ENCODE measurements around the gene HERC3. TPM values are rescaled to one million over a fixed set of nuclear protein-coding genes. Genes with fewer than 3 reads are reported as not detected.

Gene HERC3
- total RNA-seq, 1 donor from 2014 or later, result 18.9 TPM

- intact Hi-C loops (cut with micrococcal nuclease), result no loop called here
- H3K27me3 Mint-ChIP-seq, result no peaks in the 10 kb centered on the region
Observed at GRCh38 chr4:88743696-88744095, 151.4 kb downstream of the HERC3 start.

GRCh38 chr4:88744609-88745008 is 152.3 kb downstream of the HERC3 start:
- intact Hi-C loops (cut with micrococcal nuclease), result no loop called here
- Mint-ChIP-seq H3K36me3 (ENCODE audit: low read depth) (peaks cover 59% of the 10 kb centered on the region), H3K4me3 (no peak overlapping the region), H3K4me1 (no peaks in the 10 kb centered on the region), H3K27ac (no peak overlapping the region), H3K27me3 (no peaks in the 10 kb centered on the region), H3K9me3 (no peaks in the 10 kb centered on the region)
- no peak for DNase-seq

More at GRCh38 chr4:88743696-88744095, 151.4 kb downstream of the HERC3 start:
- Mint-ChIP-seq H3K4me3 (no peak overlapping the region), H3K36me3 (ENCODE audit: low read depth) (peaks cover 55% of the 10 kb centered on the region), H3K4me1 (no peaks in the 10 kb centered on the region), H3K9me3 (no peaks in the 10 kb centered on the region), H3K27ac (no peak overlapping the region)
- no peak for DNase-seq

- no peaks in the 10 kb centered on the region for H3K4me1 Mint-ChIP-seq
- peaks cover 58% of the 10 kb centered on the region for H3K36me3 Mint-ChIP-seq (ENCODE audit: low read depth)
- intact Hi-C loops (cut with micrococcal nuclease), result no loop called here
- H3K27me3 Mint-ChIP-seq, result no peaks in the 10 kb centered on the region
- no peak overlapping the region for H3K27ac Mint-ChIP-seq
- H3K9me3 Mint-ChIP-seq, result no peaks in the 10 kb centered on the region
- H3K4me3 Mint-ChIP-seq, result no peak overlapping the region
- no peak for DNase-seq
Observed at GRCh38 chr4:88745175-88745574, 152.9 kb downstream of the HERC3 start.

GRCh38 chr4:88745581-88746163 is 153.4 kb downstream of the HERC3 start:
- Mint-ChIP-seq H3K9me3 (no peaks in the 10 kb centered on the region), H3K4me3 (no peak overlapping the region), H3K4me1 (no peaks in the 10 kb centered on the region), H3K27me3 (no peaks in the 10 kb centered on the region), H3K27ac (no peak overlapping the region), H3K36me3 (ENCODE audit: low read depth) (peaks cover 59% of the 10 kb centered on the region)
- no peak for DNase-seq
- intact Hi-C loops (cut with micrococcal nuclease), result no loop called here

GRCh38 chr4:88746206-88746605 is 153.9 kb downstream of the HERC3 start:
- no peak overlapping the region for H3K4me3 Mint-ChIP-seq
- no peaks in the 10 kb centered on the region for H3K27me3 Mint-ChIP-seq
- H3K36me3 Mint-ChIP-seq (ENCODE audit: low read depth), result peaks cover 61% of the 10 kb centered on the region
- DNase-seq, result no peak
- intact Hi-C loops (cut with micrococcal nuclease), result no loop called here
- no peak overlapping the region for H3K27ac Mint-ChIP-seq
- no peaks in the 10 kb centered on the region for H3K9me3 Mint-ChIP-seq
- H3K4me1 Mint-ChIP-seq, result no peaks in the 10 kb centered on the region

GRCh38 chr4:88747351-88747750 is 155.1 kb downstream of the HERC3 start:
- Mint-ChIP-seq H3K4me3 (no peak overlapping the region), H3K4me1 (no peaks in the 10 kb centered on the region), H3K27ac (no peak overlapping the region), H3K27me3 (no peaks in the 10 kb centered on the region), H3K9me3 (no peaks in the 10 kb centered on the region), H3K36me3 (ENCODE audit: low read depth) (peaks cover 58% of the 10 kb centered on the region)
- DNase-seq, result no peak
- intact Hi-C loops (cut with micrococcal nuclease), result no loop called here

- no peak overlapping the region for H3K4me3 Mint-ChIP-seq
- H3K9me3 Mint-ChIP-seq, result no peaks in the 10 kb centered on the region
- intact Hi-C loops (cut with micrococcal nuclease), result no loop called here
- no peaks in the 10 kb centered on the region for H3K4me1 Mint-ChIP-seq
- H3K36me3 Mint-ChIP-seq (ENCODE audit: low read depth), result peaks cover 52% of the 10 kb centered on the region
- H3K27ac Mint-ChIP-seq, result no peak overlapping the region
- H3K27me3 Mint-ChIP-seq, result no peaks in the 10 kb centered on the region
- no peak for DNase-seq
Observed at GRCh38 chr4:88750369-88750768, 158.1 kb downstream of the HERC3 start.

GRCh38 chr4:88751258-88752075 is 159.2 kb downstream of the HERC3 start:
- Mint-ChIP-seq H3K4me1 (no peaks in the 10 kb centered on the region), H3K9me3 (no peaks in the 10 kb centered on the region), H3K4me3 (no peak overlapping the region), H3K27ac (no peak overlapping the region), H3K27me3 (no peaks in the 10 kb centered on the region), H3K36me3 (ENCODE audit: low read depth) (peaks cover 47% of the 10 kb centered on the region)
- no peak for DNase-seq
- intact Hi-C loops (cut with micrococcal nuclease), result no loop called here

- H3K27ac Mint-ChIP-seq, result no peak overlapping the region
- intact Hi-C loops (cut with micrococcal nuclease), result no loop called here
- peaks cover 43% of the 10 kb centered on the region for H3K36me3 Mint-ChIP-seq (ENCODE audit: low read depth)
- no peak for DNase-seq
- H3K27me3 Mint-ChIP-seq, result no peaks in the 10 kb centered on the region
- no peaks in the 10 kb centered on the region for H3K4me1 Mint-ChIP-seq
- no peaks in the 10 kb centered on the region for H3K9me3 Mint-ChIP-seq
- no peak overlapping the region for H3K4me3 Mint-ChIP-seq
Observed at GRCh38 chr4:88752076-88752463, 159.8 kb downstream of the HERC3 start.

- H3K36me3 Mint-ChIP-seq (ENCODE audit: low read depth), result peaks cover 38% of the 10 kb centered on the region
- H3K27ac Mint-ChIP-seq, result no peak overlapping the region
- H3K27me3 Mint-ChIP-seq, result no peaks in the 10 kb centered on the region
- no peaks in the 10 kb centered on the region for H3K9me3 Mint-ChIP-seq
- H3K4me3 Mint-ChIP-seq, result no peak overlapping the region
- DNase-seq, result no peak
- H3K4me1 Mint-ChIP-seq, result no peaks in the 10 kb centered on the region
- intact Hi-C loops (cut with micrococcal nuclease), result no loop called here
Observed at GRCh38 chr4:88752754-88753153, 160.5 kb downstream of the HERC3 start.

- no peak for DNase-seq
- intact Hi-C loops (cut with micrococcal nuclease), result no loop called here
- Mint-ChIP-seq H3K27me3 (no peaks in the 10 kb centered on the region), H3K9me3 (no peaks in the 10 kb centered on the region), H3K4me3 (no peak overlapping the region), H3K4me1 (no peaks in the 10 kb centered on the region), H3K27ac (no peak overlapping the region), H3K36me3 (ENCODE audit: low read depth) (peaks cover 32% of the 10 kb centered on the region)
Observed at GRCh38 chr4:88753658-88754571, 161.6 kb downstream of the HERC3 start.

GRCh38 chr4:88754796-88755195 is 162.5 kb downstream of the HERC3 start:
- Mint-ChIP-seq H3K27ac (no peak overlapping the region), H3K27me3 (no peaks in the 10 kb centered on the region), H3K36me3 (ENCODE audit: low read depth) (peaks cover 28% of the 10 kb centered on the region), H3K9me3 (no peaks in the 10 kb centered on the region), H3K4me3 (no peak overlapping the region), H3K4me1 (no peaks in the 10 kb centered on the region)
- no peak for DNase-seq
- intact Hi-C loops (cut with micrococcal nuclease), result no loop called here

GRCh38 chr4:88755454-88755853 is 163.2 kb downstream of the HERC3 start:
- Mint-ChIP-seq H3K36me3 (ENCODE audit: low read depth) (peaks cover 23% of the 10 kb centered on the region), H3K27ac (no peak overlapping the region), H3K4me1 (no peaks in the 10 kb centered on the region), H3K9me3 (no peaks in the 10 kb centered on the region), H3K27me3 (no peaks in the 10 kb centered on the region), H3K4me3 (no peak overlapping the region)
- intact Hi-C loops (cut with micrococcal nuclease), result no loop called here
- no peak for DNase-seq

GRCh38 chr4:88756149-88756548 is 163.9 kb downstream of the HERC3 start:
- Mint-ChIP-seq H3K4me1 (no peaks in the 10 kb centered on the region), H3K27ac (no peak overlapping the region), H3K9me3 (no peaks in the 10 kb centered on the region), H3K4me3 (no peak overlapping the region), H3K36me3 (ENCODE audit: low read depth) (peaks cover 20% of the 10 kb centered on the region), H3K27me3 (no peaks in the 10 kb centered on the region)
- intact Hi-C loops (cut with micrococcal nuclease), result no loop called here
- no peak for DNase-seq
